Mesodermal cell (in vitro differentiated cells): ENCODE data around the gene UBC.
"Not testable (repeated sequence)": the region's sequence is repeated elsewhere in the genome, so short reads cannot be mapped to it uniquely, and the experiment has no call there.

ENCODE experiments used
- H3K27ac ChIP-seq: 2 replicates; pipeline ENCODE4 v1.7.0; 2013; ENCODE audit warnings: mild to moderate bottlenecking, low read depth, low read length, moderate library complexity; ENCODE audit not compliant: severe bottlenecking
- H3K36me3 ChIP-seq: 2 replicates; pipeline ENCODE4 v1.7.1; 2013; ENCODE audit warnings: mild to moderate bottlenecking, low read length, moderate library complexity; ENCODE audit not compliant: control insufficient read depth, insufficient read depth
- H3K4me1 ChIP-seq: one replicate; pipeline ENCODE4 v1.7.1; 2013; ENCODE audit warnings: mild to moderate bottlenecking, low read length; ENCODE audit not compliant: insufficient read depth, control insufficient read depth, poor library complexity, severe bottlenecking
- H3K4me3 ChIP-seq: 2 replicates; pipeline ENCODE4 v1.7.0; 2013; ENCODE audit warnings: low read length, control low read depth, mild to moderate bottlenecking; ENCODE audit not compliant: insufficient read depth, poor library complexity, severe bottlenecking; ENCODE audit errors: extremely low read depth
- H3K9me3 ChIP-seq: 2 replicates; pipeline ENCODE4 v1.7.1; 2013; ENCODE audit warnings: mild to moderate bottlenecking, low read length, moderate library complexity; ENCODE audit not compliant: control insufficient read depth
- WGBS, 2 experiments: methylation state at CpG; one replicate each; pipeline ENCODE4 v1.1.5; 2013; ENCODE audit warnings: missing lambda C conversion rate in 2 of 2; ENCODE audit not compliant: insufficient coverage in 2 of 2; 5-methylcytosine and 5-hydroxymethylcytosine counted together

The UBC gene

GRCh38 chr12:124900345-124900795 lies 14.1 kb downstream of the UBC start:
- not testable (repeated sequence) for H3K9me3 ChIP-seq, H3K27ac ChIP-seq, H3K36me3 ChIP-seq, H3K4me3 ChIP-seq, H3K4me1 ChIP-seq
- WGBS, 2 experiments, result 90 to 91% methylated on average over 2 to 6 of the region's 8 CpGs

- peaks cover 4% of the 10 kb centered on the region for H3K9me3 ChIP-seq
- no peaks in the 10 kb centered on the region for H3K36me3 ChIP-seq
- no peaks in the 10 kb centered on the region for H3K4me1 ChIP-seq
- WGBS, 2 experiments, result 81 to 87% methylated on average over 3 to 4 of the region's 5 CpGs
- H3K4me3 ChIP-seq, result no peak overlapping the region
- no peak overlapping the region for H3K27ac ChIP-seq
Observed at GRCh38 chr12:124898923-124899294, 15.5 kb downstream of the UBC start.

GRCh38 chr12:124898200-124898922 lies 16.1 kb downstream of the UBC start:
- Histone ChIP-seq H3K9me3 (peaks cover 4% of the 10 kb centered on the region), H3K27ac (no peak overlapping the region), H3K4me3 (no peak overlapping the region), H3K36me3 (no peaks in the 10 kb centered on the region), H3K4me1 (no peaks in the 10 kb centered on the region)
- 63 to 66% methylated on average over 11 to 17 of the region's 18 CpGs for WGBS, 2 experiments

GRCh38 chr12:124896461-124896860 lies 18.0 kb downstream of the UBC start:
- WGBS, 2 experiments, result 80 to 91% methylated on average over 1 to 5 of the region's 5 CpGs

GRCh38 chr12:124893792-124894516 lies 20.5 kb downstream of the UBC start:
- Histone ChIP-seq H3K9me3 (peaks cover 4% of the 10 kb centered on the region), H3K36me3 (no peaks in the 10 kb centered on the region), H3K4me3 (no peak overlapping the region), H3K27ac (no peak overlapping the region), H3K4me1 (no peaks in the 10 kb centered on the region)
- WGBS, 2 experiments, result 86 to 93% methylated on average over 4 to 7 of the region's 9 CpGs

More at GRCh38 chr12:124896461-124896860, 18.0 kb downstream of the UBC start:
- no peak overlapping the region for H3K27ac ChIP-seq
- H3K36me3 ChIP-seq, result no peaks in the 10 kb centered on the region
- no peak overlapping the region for H3K4me3 ChIP-seq
- H3K4me1 ChIP-seq, result no peaks in the 10 kb centered on the region
- H3K9me3 ChIP-seq, result peaks cover 4% of the 10 kb centered on the region

- Histone ChIP-seq H3K27ac (no peak overlapping the region), H3K4me3 (no peak overlapping the region), H3K4me1 (peaks cover 7% of the 10 kb centered on the region), H3K9me3 (no peaks in the 10 kb centered on the region), H3K36me3 (no peaks in the 10 kb centered on the region)
- WGBS, 2 experiments, result 79 to 80% methylated on average over 1 to 2 of the region's 2 CpGs
Observed at GRCh38 chr12:124888260-124888659, 26.2 kb downstream of the UBC start.

- H3K36me3 ChIP-seq, H3K4me1 ChIP-seq, H3K4me3 ChIP-seq, H3K27ac ChIP-seq, H3K9me3 ChIP-seq: not testable (repeated sequence)
- WGBS, 2 experiments, result 90 to 92% methylated on average over 9 of the region's 9 CpGs
Observed at GRCh38 chr12:124887766-124888165, 26.7 kb downstream of the UBC start.

- Histone ChIP-seq H3K27ac (no peak overlapping the region), H3K9me3 (no peaks in the 10 kb centered on the region), H3K36me3 (no peaks in the 10 kb centered on the region), H3K4me3 (no peak overlapping the region), H3K4me1 (peaks cover 10% of the 10 kb centered on the region)
- WGBS, 2 experiments, result 60 to 66% methylated on average over 10 to 13 of the region's 15 CpGs
Observed at GRCh38 chr12:124884587-124885438, 29.6 kb downstream of the UBC start.

- H3K27ac ChIP-seq, result no peak overlapping the region
- peaks cover 10% of the 10 kb centered on the region for H3K4me1 ChIP-seq
- WGBS, 2 experiments, result 52 to 70% methylated on average over 6 of the region's 10 CpGs
- H3K9me3 ChIP-seq, result no peaks in the 10 kb centered on the region
- H3K4me3 ChIP-seq, result no peak overlapping the region
- H3K36me3 ChIP-seq, result no peaks in the 10 kb centered on the region
Observed at GRCh38 chr12:124883263-124884130, 31.0 kb downstream of the UBC start.

GRCh38 chr12:124881123-124881522 lies 33.3 kb downstream of the UBC start:
- H3K9me3 ChIP-seq, result no peaks in the 10 kb centered on the region
- 75 to 78% methylated on average over 8 to 9 of the region's 10 CpGs for WGBS, 2 experiments
- H3K27ac ChIP-seq, result no peak overlapping the region
- H3K4me1 ChIP-seq, result peaks cover 10% of the 10 kb centered on the region
- H3K4me3 ChIP-seq, result no peak overlapping the region
- no peaks in the 10 kb centered on the region for H3K36me3 ChIP-seq
